Right forelimb (tissue), 1 donor: Measurements from ENCODE around the gene UTP14A.

ENCODE experiments used
- DNase-seq: peaks from one replicate; pipeline ENCODE4 v3.0.0-alpha.2; 2018

UTP14A gene

GRCh38 chrX:129953334-129953648 is 47.3 kb downstream of the UTP14A start:
- DNase-seq, result no peak

DNA sequence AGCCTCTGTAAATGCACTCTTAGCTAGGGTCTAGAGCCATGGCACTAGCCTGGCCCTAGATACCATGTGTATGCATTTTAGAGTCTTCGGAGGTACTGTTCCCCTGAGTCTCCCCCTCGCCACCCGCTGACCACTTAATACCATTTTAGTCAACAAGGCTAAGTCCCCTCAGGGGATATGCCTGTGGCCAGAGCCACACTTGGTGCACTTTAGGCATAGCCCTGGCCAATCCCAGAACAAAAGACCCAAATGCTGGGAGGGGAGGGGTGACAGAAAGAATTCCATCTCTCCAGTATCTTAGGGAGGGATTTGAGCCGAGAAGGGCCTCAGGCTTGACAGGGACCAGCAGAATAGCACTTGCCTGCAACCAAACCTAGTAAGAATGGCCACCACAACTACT is 47.9 kb downstream of the UTP14A start:
- DNase-seq, result no peak

- no peak for DNase-seq
These were observed 48.8 kb downstream of the UTP14A start for GRCh38 chrX:129954804-129955203.

DNA sequence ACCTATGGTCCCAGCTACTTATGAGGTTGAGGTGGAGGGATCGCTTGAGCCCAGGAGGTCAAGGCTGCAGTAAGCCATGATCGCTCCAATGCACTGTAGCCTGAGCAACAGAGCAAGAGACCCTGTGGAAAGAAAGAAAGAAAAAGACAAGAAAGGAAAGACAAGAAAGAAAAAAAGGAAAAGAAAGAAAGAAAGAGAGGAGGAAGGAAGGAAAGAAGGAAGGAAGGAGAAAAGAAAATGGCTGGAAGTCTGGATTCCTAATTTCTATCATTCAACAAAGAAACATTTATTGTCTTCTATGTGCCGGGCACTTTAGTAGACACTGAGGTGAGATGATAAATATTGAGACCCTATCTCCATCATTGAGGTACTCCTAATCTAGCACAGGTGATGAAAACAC is 49.7 kb downstream of the UTP14A start:
- DNase-seq, result no peak

GRCh38 chrX:129956145-129956544 is 50.2 kb downstream of the UTP14A start:
- no peak for DNase-seq

GRCh38 chrX:129956765-129957164 is 50.8 kb downstream of the UTP14A start:
- no peak for DNase-seq

DNA sequence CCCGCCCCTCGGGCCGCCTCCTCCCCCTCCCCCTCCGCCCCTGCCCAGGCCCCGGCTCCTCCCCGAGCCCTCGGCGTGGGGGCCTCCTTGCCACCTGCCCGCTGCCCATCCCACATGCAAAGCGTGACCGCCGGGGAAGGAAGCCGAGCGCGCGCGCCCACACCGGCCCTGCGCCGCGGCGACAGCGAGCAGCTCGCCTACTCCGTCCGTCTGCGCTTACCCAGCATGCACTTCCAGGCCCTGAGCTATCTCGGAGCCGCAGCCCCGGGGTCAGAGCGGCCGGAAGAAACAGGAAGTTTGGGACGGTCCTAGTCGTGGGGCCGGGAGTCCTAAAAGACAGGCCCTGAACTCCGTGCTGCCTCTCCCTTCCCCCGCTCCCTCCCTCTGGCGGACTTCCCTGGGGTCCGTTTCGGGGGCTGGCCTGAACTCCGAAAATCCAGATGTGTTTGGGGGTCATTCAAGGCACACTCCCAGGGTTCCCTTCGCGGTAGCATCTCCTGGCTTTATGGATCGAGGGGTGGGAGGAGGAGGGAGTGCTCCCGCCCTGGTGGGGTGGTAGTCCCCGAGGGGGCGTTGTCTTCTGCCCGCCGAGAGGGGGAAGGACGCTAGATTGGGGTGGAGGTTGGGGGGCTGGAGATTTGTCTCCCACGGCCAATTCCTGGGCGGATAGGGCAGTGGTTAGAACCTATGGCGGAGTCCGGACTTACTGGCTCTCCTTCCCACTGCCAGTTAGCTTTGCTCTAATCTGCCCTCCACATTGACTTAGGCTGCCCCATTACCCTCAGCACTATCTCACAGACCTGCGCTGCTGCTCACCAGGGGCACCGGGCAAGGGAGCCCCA is 51.5 kb downstream of the UTP14A start:
- DNase-seq, result peak; percentile 83

GRCh38 chrX:129958083-129958465 is 52.1 kb downstream of the UTP14A start:
- no peak for DNase-seq

DNA sequence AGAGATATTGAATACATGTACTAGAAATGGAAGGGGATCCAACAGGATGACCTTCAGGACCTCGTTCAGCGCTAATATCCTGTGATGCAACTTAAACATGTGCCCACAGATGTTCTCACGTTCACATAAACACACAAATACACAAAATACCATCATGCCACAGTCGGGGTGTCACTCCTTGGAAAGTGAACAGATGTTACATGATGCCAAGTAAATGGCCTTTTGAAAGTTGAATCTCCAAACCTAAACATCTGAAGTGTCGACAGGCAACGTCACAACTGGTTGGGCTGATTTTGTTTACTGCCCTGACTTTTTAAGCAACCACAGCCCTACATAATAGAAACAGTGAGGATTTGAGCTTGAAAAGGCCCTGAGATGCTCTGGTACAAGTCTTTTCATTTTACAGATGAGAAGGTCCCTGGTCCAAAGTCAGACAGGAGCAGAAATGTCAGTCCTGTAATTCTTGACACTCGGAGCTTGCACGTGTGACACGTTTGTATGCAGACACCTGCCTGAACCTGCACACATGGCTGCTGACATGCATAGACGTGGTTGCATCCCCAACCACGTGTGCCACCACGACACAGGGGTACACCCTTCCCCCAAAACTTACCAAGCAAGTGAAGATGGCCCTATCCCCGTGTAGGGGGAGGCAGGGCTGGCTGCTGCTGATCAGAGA is 53.0 kb downstream of the UTP14A start:
- no peak for DNase-seq

DNA sequence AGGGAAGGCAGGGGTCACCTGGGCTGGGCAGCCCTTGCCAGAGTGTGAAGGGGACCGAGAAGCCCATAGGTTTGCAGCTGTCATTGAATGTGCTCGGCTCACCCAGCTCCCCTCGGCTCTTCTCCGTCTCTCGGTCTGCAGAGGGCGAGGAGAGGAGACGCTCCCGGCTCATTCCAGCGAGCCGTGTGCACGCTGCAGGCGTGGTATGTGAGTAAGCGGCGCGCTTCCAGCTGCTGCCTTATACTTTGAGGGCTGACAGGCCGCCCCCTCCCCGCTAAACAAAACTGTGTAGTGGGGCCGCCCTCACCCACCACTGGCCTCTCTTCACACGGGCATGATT is 53.5 kb downstream of the UTP14A start:
- no peak for DNase-seq

DNA sequence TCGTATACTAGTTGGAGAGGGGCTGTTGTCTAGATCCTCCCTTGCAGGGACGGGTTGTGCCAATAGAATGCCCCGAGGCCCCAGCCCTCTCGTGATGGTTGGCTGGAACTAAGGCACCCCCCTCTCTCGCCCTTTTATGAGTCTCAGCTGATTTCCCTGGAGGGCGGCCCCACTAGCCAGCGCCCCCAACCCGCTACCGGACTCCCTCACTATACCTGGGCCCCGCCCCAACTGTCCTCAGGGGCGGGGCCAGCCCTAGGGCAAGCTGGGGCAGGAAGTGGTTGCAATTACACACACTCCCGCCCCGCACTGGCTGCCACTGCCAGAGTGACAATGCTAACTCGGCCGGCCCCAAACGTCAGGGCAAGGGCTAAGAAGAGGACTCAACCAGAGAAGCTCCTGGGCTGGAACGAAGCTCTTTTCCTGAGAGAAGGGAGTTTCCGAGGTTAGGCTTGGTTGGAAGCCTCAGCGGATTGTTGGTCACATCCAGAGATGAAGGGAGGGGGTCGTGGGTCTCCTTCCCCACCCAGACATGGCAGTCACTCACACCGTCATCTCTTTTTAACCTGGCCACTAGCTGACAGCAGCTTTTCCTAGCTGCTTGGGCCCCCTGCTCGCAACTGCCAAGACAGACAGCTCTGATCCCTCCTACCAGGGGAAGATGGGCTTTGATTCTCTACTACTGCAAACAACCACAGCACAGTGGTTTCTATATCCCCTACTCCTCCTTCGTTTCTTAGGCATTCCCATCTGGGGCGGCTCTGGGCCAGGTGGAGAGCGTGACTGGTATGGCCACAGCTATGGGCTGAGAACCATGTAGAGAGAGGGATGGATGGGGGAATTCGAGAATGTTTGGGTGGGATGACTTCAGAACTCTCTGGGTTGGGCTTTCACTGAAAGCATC is 55.5 kb downstream of the UTP14A start:
- DNase-seq, result no peak

DNA sequence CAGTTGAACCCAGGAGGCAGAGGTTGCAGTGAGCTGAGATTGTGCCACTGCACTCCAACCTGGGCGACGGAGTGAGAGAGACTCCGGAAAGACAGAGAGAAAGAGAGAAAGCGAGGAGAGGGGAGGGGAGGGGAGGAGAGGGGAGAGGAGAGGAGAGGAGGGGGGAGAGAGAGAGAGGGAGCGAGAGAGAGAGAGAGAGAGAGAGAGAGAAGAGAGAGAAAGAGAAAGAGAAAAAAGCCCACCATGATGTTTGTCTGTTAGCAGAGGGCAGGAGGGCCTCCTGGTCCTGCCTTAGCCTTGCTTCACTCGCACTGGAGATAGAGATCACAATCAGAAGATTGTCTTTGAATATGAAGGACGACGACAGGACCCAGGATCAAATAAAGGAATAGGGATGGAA is 57.8 kb downstream of the UTP14A start:
- DNase-seq, result no peak

GRCh38 chrX:129965166-129965565 is 59.2 kb downstream of the UTP14A start:
- DNase-seq, result no peak

DNA sequence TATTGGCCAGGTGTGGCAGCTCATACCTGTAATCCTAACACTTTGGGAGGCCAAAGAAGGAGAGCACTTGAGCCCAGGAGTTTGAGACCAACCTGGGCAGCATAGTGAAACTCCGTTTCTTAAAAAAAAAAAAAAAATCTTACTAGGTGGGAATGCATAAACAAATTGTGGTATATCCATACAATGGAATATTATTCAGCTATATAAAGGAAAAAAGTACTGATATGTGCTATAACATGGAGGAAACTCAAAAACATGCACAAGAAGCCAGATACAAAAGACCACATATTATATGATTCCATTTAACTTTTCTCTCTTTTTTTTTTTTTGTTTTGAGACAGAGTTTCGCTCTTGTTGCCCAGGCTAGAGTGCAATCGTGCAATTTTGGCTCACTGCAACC is 63.0 kb downstream of the UTP14A start:
- no peak for DNase-seq

DNA sequence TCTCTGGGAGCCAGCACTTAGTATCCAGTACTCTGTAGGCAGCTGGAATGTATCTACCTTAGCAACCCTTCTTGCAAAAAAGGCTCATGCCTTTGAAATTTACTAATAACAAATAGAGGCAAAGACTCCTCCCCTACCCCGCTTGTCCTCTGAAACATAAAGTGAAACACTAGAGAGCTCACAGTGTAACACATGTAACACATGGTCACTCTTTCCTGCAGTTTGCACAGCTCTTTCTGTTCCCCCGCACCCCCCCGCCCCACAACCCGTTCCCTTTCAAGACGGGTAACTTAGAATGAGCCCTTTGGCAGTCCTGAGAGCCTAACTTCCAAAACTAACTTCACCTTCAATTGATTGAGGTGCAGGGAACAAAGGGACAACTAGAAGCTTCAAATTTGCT is 70.5 kb downstream of the UTP14A start:
- DNase-seq, result no peak
